Peyer's patch (tissue), 4 donors: ENCODE data around the gene STAU1. TPM values are rescaled to one million over a fixed set of nuclear protein-coding genes. Genes with fewer than 3 reads are reported as not detected.

Experiments used
- DNase-seq, 3 donors: peaks; one replicate each; pipeline ENCODE4 v3.0.0-alpha.2; 2017 to 2019
- H3K27ac ChIP-seq, 4 donors: fragments of 200-600 bp; sonication (generic); one replicate each; pipeline ENCODE4 v1.5.1; 2016 to 2019
- H3K27me3 ChIP-seq, 2 donors: fragments of 200-600 bp; sonication (generic); one replicate each; pipeline ENCODE4 v1.5.1; 2019
- H3K36me3 ChIP-seq, 3 donors: fragments of 200-600 bp; sonication (generic); one replicate each; pipeline ENCODE4 v1.5.1; 2016 to 2019
- H3K4me1 ChIP-seq, 4 donors: fragments of 200-600 bp; sonication (generic); one replicate each; pipeline ENCODE4 v1.5.1; 2016 to 2019
- H3K4me3 ChIP-seq, 4 donors: fragments of 200-600 bp; sonication (generic); 1 replicate in 3 of 4; 2 replicates in 1 of 4; pipeline ENCODE4 v1.5.1; 2016 to 2019; ENCODE audit warnings: mild to moderate bottlenecking in 1 of 4
- H3K9me3 ChIP-seq, 4 donors: fragments of 200-600 bp; sonication (generic); one replicate each; pipeline ENCODE4 v1.5.1; 2016 to 2019; ENCODE audit warnings: mild to moderate bottlenecking in 1 of 4
- CTCF ChIP-seq, 6 experiments: fragments of 450-650 bp in 4 of 6; fragments of 200-600 bp in 2 of 6; sonication (generic) in 1 of 6; IDR thresholded peaks; one replicate each; pipeline ENCODE4 v1.5.1; 2017 to 2019; ENCODE audit warnings: antibody characterized with exemption in 6 of 6, mild to moderate bottlenecking in 3 of 6, moderate library complexity in 1 of 6
- POLR2A ChIP-seq, 2 donors: fragments of 450-650 bp; IDR thresholded peaks; one replicate each; pipeline ENCODE4 v1.5.1; 2017; ENCODE audit warnings: antibody characterized with exemption in 2 of 2, mild to moderate bottlenecking in 2 of 2, moderate library complexity in 2 of 2
- total RNA-seq, 4 donors: library from RNA; depleted of rRNA; stranded (reverse); fragments of >200 nt; gene quantifications; one replicate each; pipeline ENCODE4 v1.1.0, GENCODE V29; 2016

The STAU1 gene
- total RNA-seq, 4 donors from 2014 or later, result 58.6 to 82.4 (median 75.2) TPM

- H3K36me3 ChIP-seq, result peaks cover 0 to 37% (median 0%) of the 10 kb centered on the region in 3 donors
- H3K27me3 ChIP-seq, result no peaks in the 10 kb centered on the region
- no peak for DNase-seq
- no peak overlapping the region for H3K27ac ChIP-seq
- peaks cover 0 to 2% (median under 1%) of the 10 kb centered on the region in 4 donors for H3K4me1 ChIP-seq
- no peak overlapping the region for H3K4me3 ChIP-seq
- TF ChIP-seq CTCF (IDR thresholded peaks at IDR 0.05) (no peak), POLR2A (IDR thresholded peaks at IDR 0.05) (no peak)
- no peaks in the 10 kb centered on the region for H3K9me3 ChIP-seq
Observed at GRCh38 chr20:49161428-49162152, 26.5 kb downstream of the STAU1 start.

GRCh38 chr20:49160057-49160929, 27.8 kb downstream of the STAU1 start:
- no peak for TF ChIP-seq POLR2A (IDR thresholded peaks at IDR 0.05)
- TF ChIP-seq CTCF (IDR thresholded peaks at IDR 0.05), result no peak
- Histone ChIP-seq H3K9me3 (no peaks in the 10 kb centered on the region), H3K36me3 (peaks cover 0 to 31% (median 0%) of the 10 kb centered on the region in 3 donors), H3K27ac (no peak overlapping the region), H3K4me3 (no peak overlapping the region), H3K27me3 (no peaks in the 10 kb centered on the region), H3K4me1 (no peaks in the 10 kb centered on the region)
- DNase-seq, result no peak

GRCh38 chr20:49157146-49157545, 31.0 kb downstream of the STAU1 start:
- Histone ChIP-seq H3K4me3 (no peak overlapping the region), H3K27me3 (no peaks in the 10 kb centered on the region), H3K36me3 (peaks cover 0 to 27% (median 0%) of the 10 kb centered on the region in 3 donors), H3K4me1 (no peaks in the 10 kb centered on the region), H3K27ac (no peak overlapping the region), H3K9me3 (no peaks in the 10 kb centered on the region)
- TF ChIP-seq CTCF (IDR thresholded peaks at IDR 0.05), result no peak
- no peak for TF ChIP-seq POLR2A (IDR thresholded peaks at IDR 0.05)
- no peak for DNase-seq

- no peak overlapping the region for H3K4me3 ChIP-seq
- peaks cover 0 to 34% (median 0%) of the 10 kb centered on the region in 3 donors for H3K36me3 ChIP-seq
- no peaks in the 10 kb centered on the region for H3K4me1 ChIP-seq
- DNase-seq, result no peak
- no peak overlapping the region for H3K27ac ChIP-seq
- TF ChIP-seq POLR2A (IDR thresholded peaks at IDR 0.05), result no peak
- TF ChIP-seq CTCF (IDR thresholded peaks at IDR 0.05), result no peak
- H3K9me3 ChIP-seq, result no peaks in the 10 kb centered on the region
- H3K27me3 ChIP-seq, result no peaks in the 10 kb centered on the region
Observed at GRCh38 chr20:49156481-49156880, 31.7 kb downstream of the STAU1 start.

GRCh38 chr20:49151436-49151835, 36.7 kb downstream of the STAU1 start:
- H3K4me1 ChIP-seq, result no peaks in the 10 kb centered on the region
- TF ChIP-seq CTCF (IDR thresholded peaks at IDR 0.05) (no peak), POLR2A (IDR thresholded peaks at IDR 0.05) (no peak)
- DNase-seq, result no peak
- no peaks in the 10 kb centered on the region for H3K9me3 ChIP-seq
- no peak overlapping the region for H3K27ac ChIP-seq
- peaks cover 0 to 60% (median 0%) of the 10 kb centered on the region in 3 donors for H3K36me3 ChIP-seq
- H3K4me3 ChIP-seq, result no peak overlapping the region
- no peaks in the 10 kb centered on the region for H3K27me3 ChIP-seq
